IMR-90 (cell line): Measurements from ENCODE around the gene TBC1D22A. TPM values are rescaled to one million over a fixed set of nuclear protein-coding genes. Genes with fewer than 3 reads are reported as not detected.

Experiments
- ATAC-seq: fragments of 200-7000 bp; cut with Tn5 transposase; 2 replicates; pipeline ENCODE4 v1.9.1; 2020; ENCODE audit warnings: low read depth, mild to moderate bottlenecking, moderate library complexity
- BruUV-seq: library from RNA; stranded (reverse); fragments of 400-500 nt; replicated peaks from 2 replicates; lab custom pipeline; 2021; lab: Mats Ljungman, UMichigan
- CTCF ChIA-PET: fragments of 300-600 bp; formaldehyde crosslinking; extraction: SDS; loops from one replicate; lab custom pipeline; 2021; ENCODE audit warnings: antibody characterized with exemption; lab: Yijun Ruan, JAX
- POLR2A ChIA-PET: fragments of 300-600 bp; sonication (Branson Sonifier 250); formaldehyde crosslinking; loops from one replicate; lab custom pipeline; 2022; ENCODE audit warnings: antibody characterized with exemption; ENCODE audit not compliant: unreplicated experiment; lab: Charles Lee
- DNase-seq: peaks from one replicate; pipeline ENCODE4 v3.0.0; 2013
- H2AFZ ChIP-seq: replicated peaks from 2 replicates; pipeline ENCODE3; 2013; ENCODE audit warnings: low read length, mild to moderate bottlenecking; ENCODE audit not compliant: poor library complexity
- H2AK5ac ChIP-seq: 2 replicates; pipeline ENCODE4 v1.6.1; 2013; ENCODE audit warnings: low read depth, low read length, inconsistent platforms
- H2AK9ac ChIP-seq: replicated peaks from 2 replicates; pipeline ENCODE3; 2013; ENCODE audit warnings: mild to moderate bottlenecking, low read depth, low read length, moderate library complexity; ENCODE audit not compliant: poor library complexity
- H2BK120ac ChIP-seq: 2 replicates; pipeline ENCODE4 v1.6.1; 2013; ENCODE audit warnings: low read depth, low read length, inconsistent platforms
- H2BK15ac ChIP-seq: 3 replicates; pipeline ENCODE4 v1.6.1; 2013; ENCODE audit warnings: low read depth, low read length, inconsistent platforms
- H2BK20ac ChIP-seq: 2 replicates; pipeline ENCODE4 v1.6.1; 2013; ENCODE audit warnings: low read depth, mild to moderate bottlenecking, inconsistent platforms, low read length, moderate library complexity
- H2BK5ac ChIP-seq: 2 replicates; pipeline ENCODE4 v1.6.1; 2013; ENCODE audit warnings: mild to moderate bottlenecking, low read depth, low read length, inconsistent platforms; ENCODE audit not compliant: poor library complexity, severe bottlenecking
- H3K14ac ChIP-seq: replicated peaks from 2 replicates; pipeline ENCODE4 v1.6.1; 2013; ENCODE audit warnings: low read depth, low read length, inconsistent platforms
- H3K18ac ChIP-seq: 2 replicates; pipeline ENCODE4 v1.6.1; 2013; ENCODE audit warnings: low read depth, low read length, control low read depth
- H3K23ac ChIP-seq: 2 replicates; pipeline ENCODE4 v1.6.1; 2013; ENCODE audit warnings: low read depth, low read length, inconsistent platforms
- H3K27ac ChIP-seq: 2 replicates; pipeline ENCODE4 v1.5.1; 2013; ENCODE audit warnings: mild to moderate bottlenecking, control low read depth, low read length; ENCODE audit not compliant: insufficient read depth
- H3K27me3 ChIP-seq: 2 replicates; pipeline ENCODE4 v1.6.1; 2013; ENCODE audit warnings: low read length; ENCODE audit not compliant: control insufficient read depth, insufficient read depth
- H3K36me3 ChIP-seq: 2 replicates; pipeline ENCODE4 v1.6.1; 2013; ENCODE audit warnings: low read length, mixed read lengths; ENCODE audit not compliant: control insufficient read depth, insufficient read depth
- H3K4ac ChIP-seq: 2 replicates; pipeline ENCODE4 v1.6.1; 2013; ENCODE audit warnings: low read depth, low read length, inconsistent platforms
- H3K4me1 ChIP-seq: 2 replicates; pipeline ENCODE4 v1.6.1; 2013; ENCODE audit warnings: low read length, mixed read lengths; ENCODE audit not compliant: control insufficient read depth, insufficient read depth
- H3K4me2 ChIP-seq: 2 replicates; pipeline ENCODE4 v1.6.1; 2013; ENCODE audit warnings: low read depth, mild to moderate bottlenecking, control low read depth, low read length, moderate library complexity
- H3K4me3 ChIP-seq: 2 replicates; pipeline ENCODE4 v1.5.1; 2013; ENCODE audit warnings: low read depth, mild to moderate bottlenecking, control low read depth, low read length, moderate library complexity; ENCODE audit not compliant: insufficient read depth
- H3K56ac ChIP-seq: 2 replicates; pipeline ENCODE4 v1.6.1; 2013; ENCODE audit warnings: low read length, inconsistent platforms; ENCODE audit not compliant: insufficient read depth; ENCODE audit errors: extremely low read depth
- H3K79me1 ChIP-seq, 2 experiments: 2 replicates each; pipeline ENCODE4 v1.6.1; 2013; ENCODE audit warnings: low read length in 2 of 2, inconsistent platforms in 1 of 2, low read depth in 1 of 2
- H3K9ac ChIP-seq: 2 replicates; pipeline ENCODE4 v1.6.1; 2013; ENCODE audit warnings: low read depth, low read length, control low read depth
- H3K9me1 ChIP-seq: 2 replicates; pipeline ENCODE4 v1.6.1; 2013; ENCODE audit warnings: low read length, inconsistent platforms; ENCODE audit not compliant: insufficient read depth
- H3K9me3 ChIP-seq: 2 replicates; pipeline ENCODE4 v1.6.1; 2013; ENCODE audit warnings: low read length; ENCODE audit not compliant: control insufficient read depth, insufficient read depth
- H4K20me1 ChIP-seq: 2 replicates; pipeline ENCODE4 v1.6.1; 2013; ENCODE audit warnings: low read length, inconsistent platforms; ENCODE audit not compliant: insufficient read depth
- H4K5ac ChIP-seq: 2 replicates; pipeline ENCODE4 v1.6.1; 2013; ENCODE audit warnings: mild to moderate bottlenecking, low read depth, low read length, control low read depth
- H4K8ac ChIP-seq, 2 experiments: 2 replicates each; pipeline ENCODE4 v1.6.1; 2013; ENCODE audit warnings: low read depth in 2 of 2, low read length in 2 of 2, control low read depth in 1 of 2, inconsistent platforms in 1 of 2
- H4K91ac ChIP-seq: 2 replicates; pipeline ENCODE4 v1.6.1; 2013; ENCODE audit warnings: low read depth, low read length, inconsistent platforms; ENCODE audit not compliant: insufficient read depth
- CEBPB ChIP-seq: IDR thresholded peaks from 2 replicates; pipeline ENCODE4 v1.6.1; 2012; ENCODE audit warnings: low read depth, low read length, improper control_type of control experiment
- CHD1 ChIP-seq: IDR thresholded peaks from 2 replicates; pipeline ENCODE4 v1.6.1; 2012; ENCODE audit warnings: low read depth, low read length, improper control_type of control experiment
- ELK1 ChIP-seq: fragments of 150-350 bp; IDR thresholded peaks from 2 replicates; pipeline ENCODE4 v1.6.1; 2016; ENCODE audit warnings: low read depth, mild to moderate bottlenecking, low read length, moderate library complexity, borderline replicate concordance
- FOS ChIP-seq: fragments of 150-350 bp; IDR thresholded peaks from 2 replicates; pipeline ENCODE4 v1.6.1; 2016; ENCODE audit warnings: low read depth, low read length
- MAZ ChIP-seq: IDR thresholded peaks from 2 replicates; pipeline ENCODE4 v1.6.1; 2012; ENCODE audit warnings: low read depth, mild to moderate bottlenecking, low read length, improper control_type of control experiment, moderate library complexity, borderline replicate concordance
- NFE2L2 ChIP-seq: fragments of 150-350 bp; IDR thresholded peaks from 2 replicates; pipeline ENCODE4 v1.6.1; 2016; ENCODE audit warnings: low read depth, mild to moderate bottlenecking, low read length
- POLR2A ChIP-seq: IDR thresholded peaks from 2 replicates; pipeline ENCODE4 v1.6.1; 2012; ENCODE audit warnings: mild to moderate bottlenecking, low read depth, low read length
- RAD21 ChIP-seq: IDR thresholded peaks from 2 replicates; pipeline ENCODE4 v1.6.1; 2012; ENCODE audit warnings: low read length, improper control_type of control experiment
- RCOR1 ChIP-seq: IDR thresholded peaks from 2 replicates; pipeline ENCODE4 v1.6.1; 2012; ENCODE audit warnings: mild to moderate bottlenecking, low read length, improper control_type of control experiment; ENCODE audit not compliant: insufficient replicate concordance
- SMC3 ChIP-seq: fragments of 150-350 bp; IDR thresholded peaks from 2 replicates; pipeline ENCODE4 v1.6.1; 2016; ENCODE audit warnings: low read depth, mild to moderate bottlenecking, antibody characterized with exemption, low read length, moderate library complexity
- WGBS, 2 experiments: methylation state at CpG; one replicate each; pipeline versions ENCODE4 v1.1.5 to v1.1.7; 2013; ENCODE audit warnings: missing lambda C conversion rate in 2 of 2; ENCODE audit not compliant: insufficient read length in 1 of 2; ENCODE audit errors: extremely low coverage in 2 of 2; 5-methylcytosine and 5-hydroxymethylcytosine counted together
- dilution Hi-C: fragments of 300-500 bp; cut with HindIII; formaldehyde crosslinking; loops from one replicate; pipeline ENCODE4 v1.14.3; 2018; ENCODE audit warnings: low sequenced_read_pairs; ENCODE audit not compliant: unreplicated experiment
- in situ Hi-C: fragments of 300-500 bp; cut with MboI; formaldehyde crosslinking; loops from 3 replicates; pipeline ENCODE4 v1.14.3; 2019; ENCODE audit warnings: low sequenced_read_pairs, inconsistent platforms, mixed read lengths
- intact Hi-C: fragments of 100-400 bp; cut with micrococcal nuclease; formaldehyde crosslinking; loops from 2 replicates; pipeline ENCODE4 v1.10.0; 2022
- polyA plus RNA-seq, 3 experiments: library from polyadenylated mRNA; depleted of rRNA; stranded (reverse); fragments of >200 nt; gene quantifications; 2 replicates each; pipeline ENCODE4 v1.2.3, GENCODE V29; 2012; ENCODE audit warnings: low replicate concordance in 1 of 3
- total RNA-seq: library from RNA; depleted of rRNA; stranded (reverse); fragments of >200 nt; gene quantifications from 2 replicates; pipeline ENCODE4 v1.2.3, GENCODE V29; 2012
- TF ChIP-seq, protein P1 (sequence below): fragments of 150-350 bp; IDR thresholded peaks from 2 replicates; pipeline ENCODE4 v1.6.1; 2017; ENCODE audit warnings: mild to moderate bottlenecking, antibody characterized with exemption, low read length, low read depth
- TF ChIP-seq, protein P2 (sequence below): conservative IDR thresholded peaks from 2 replicates; pipeline ENCODE4 v1.5.1; 2012; ENCODE audit warnings: mild to moderate bottlenecking, low read depth, low read length, improper control_type of control experiment

The TBC1D22A gene
- total and polyA plus RNA-seq, 2 of the 4 experiments (the other 2 are of a cell fraction) = 9.0 to 16.7 TPM

DNA sequence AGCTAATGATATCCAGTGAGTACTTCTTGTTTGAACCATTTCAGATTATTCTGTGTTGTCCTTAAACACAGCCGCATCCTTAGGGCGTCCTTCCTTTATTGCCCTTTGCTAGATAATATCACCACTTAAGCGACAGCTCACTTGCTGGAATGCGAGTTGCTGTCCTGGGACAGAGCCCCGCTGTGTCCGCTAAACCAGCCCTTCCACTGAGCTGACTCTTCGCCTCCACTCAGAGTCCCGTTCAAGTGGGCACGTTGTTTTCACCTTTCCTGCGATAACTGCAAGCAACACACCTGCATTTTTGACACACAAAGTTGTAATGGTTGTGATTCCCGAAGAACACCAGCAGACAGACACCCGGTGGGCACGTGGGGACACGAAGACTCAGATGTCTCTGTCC is 140.0 kb downstream of the TBC1D22A start:
- Histone ChIP-seq H3K27ac (no peak overlapping the region), H2BK5ac (no peak overlapping the region), H3K4me1 (peaks cover 2% of the 10 kb centered on the region; the same call in 1 of the 2 replicates), H3K9me3 (no peaks in the 10 kb centered on the region), H3K4me3 (no peak overlapping the region), H2BK15ac (no peak overlapping the region), H3K36me3 (peaks cover 6% of the 10 kb centered on the region), H3K56ac (no peak overlapping the region), H3K4ac (no peak overlapping the region), H2AK5ac (no peak overlapping the region), H2AK9ac (no peak overlapping the region), H3K14ac (no peak overlapping the region), H3K18ac (no peak overlapping the region), H2AFZ (no peak overlapping the region), H4K91ac (no peak overlapping the region), H3K79me1 (peaks cover 9 to 17% of the 10 kb centered on the region in 2 experiments; a peak in 3 of 4 replicates), H2BK120ac (no peak overlapping the region), H4K8ac (no peak overlapping the region), H3K23ac (no peak overlapping the region), H4K20me1 (no peaks in the 10 kb centered on the region; the same call in none of the 2 replicates), H2BK20ac (no peak overlapping the region), H3K27me3 (no peaks in the 10 kb centered on the region), H4K5ac (no peak overlapping the region), H3K9ac (no peak overlapping the region), H3K9me1 (no peaks in the 10 kb centered on the region; the same call in 1 of the 2 replicates), H3K4me2 (no peak overlapping the region)
- dilution Hi-C loops = no loop called here
- TF ChIP-seq RAD21 = no peak
- TF ChIP-seq SMC3 = no peak
- no peak for TF ChIP-seq ELK1
- no peak for TF ChIP-seq CEBPB
- TF ChIP-seq POLR2A = no peak
- TF ChIP-seq, protein P1, sequence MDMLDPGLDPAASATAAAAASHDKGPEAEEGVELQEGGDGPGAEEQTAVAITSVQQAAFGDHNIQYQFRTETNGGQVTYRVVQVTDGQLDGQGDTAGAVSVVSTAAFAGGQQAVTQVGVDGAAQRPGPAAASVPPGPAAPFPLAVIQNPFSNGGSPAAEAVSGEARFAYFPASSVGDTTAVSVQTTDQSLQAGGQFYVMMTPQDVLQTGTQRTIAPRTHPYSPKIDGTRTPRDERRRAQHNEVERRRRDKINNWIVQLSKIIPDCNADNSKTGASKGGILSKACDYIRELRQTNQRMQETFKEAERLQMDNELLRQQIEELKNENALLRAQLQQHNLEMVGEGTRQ = no peak
- no peak for TF ChIP-seq RCOR1
- no peak for TF ChIP-seq MAZ
- no peak for TF ChIP-seq NFE2L2
- no peak for TF ChIP-seq FOS
- no peak for TF ChIP-seq CHD1
- TF ChIP-seq, protein P2, sequence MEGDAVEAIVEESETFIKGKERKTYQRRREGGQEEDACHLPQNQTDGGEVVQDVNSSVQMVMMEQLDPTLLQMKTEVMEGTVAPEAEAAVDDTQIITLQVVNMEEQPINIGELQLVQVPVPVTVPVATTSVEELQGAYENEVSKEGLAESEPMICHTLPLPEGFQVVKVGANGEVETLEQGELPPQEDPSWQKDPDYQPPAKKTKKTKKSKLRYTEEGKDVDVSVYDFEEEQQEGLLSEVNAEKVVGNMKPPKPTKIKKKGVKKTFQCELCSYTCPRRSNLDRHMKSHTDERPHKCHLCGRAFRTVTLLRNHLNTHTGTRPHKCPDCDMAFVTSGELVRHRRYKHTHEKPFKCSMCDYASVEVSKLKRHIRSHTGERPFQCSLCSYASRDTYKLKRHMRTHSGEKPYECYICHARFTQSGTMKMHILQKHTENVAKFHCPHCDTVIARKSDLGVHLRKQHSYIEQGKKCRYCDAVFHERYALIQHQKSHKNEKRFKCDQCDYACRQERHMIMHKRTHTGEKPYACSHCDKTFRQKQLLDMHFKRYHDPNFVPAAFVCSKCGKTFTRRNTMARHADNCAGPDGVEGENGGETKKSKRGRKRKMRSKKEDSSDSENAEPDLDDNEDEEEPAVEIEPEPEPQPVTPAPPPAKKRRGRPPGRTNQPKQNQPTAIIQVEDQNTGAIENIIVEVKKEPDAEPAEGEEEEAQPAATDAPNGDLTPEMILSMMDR = no peak
- no TSS peak for BruUV-seq
- in situ Hi-C loops = no loop called here
- no peak for DNase-seq
- CTCF ChIA-PET = interaction anchor here (0.7 kb wide), 1 partner anchor 10 kb away, joined by 3 read pairs; no protein-coding TSS in a partner anchor
- POLR2A ChIA-PET = no interaction called here
- no peak for ATAC-seq
- intact Hi-C loops = no loop called here
- 87% methylated on average over 6 of the region's 14 CpGs; no CpG with 5 or more reads in 1 of the 2 experiments for WGBS, 2 experiments
